Smooth muscle cell (in vitro differentiated cells): ENCODE data around the gene IL9. TPM values are rescaled to one million over a fixed set of nuclear protein-coding genes. Genes with fewer than 3 reads are reported as not detected.

Experiments
- DNase-seq: peaks from one replicate; lab custom pipeline; 2025; ENCODE audit not compliant: unreplicated experiment; lab: John Stamatoyannopoulos, UW
- H2AFZ ChIP-seq: fragments of 200-600 bp; sonication (generic); 2 replicates; pipeline ENCODE4 v1.6.0; 2016; ENCODE audit warnings: antibody characterized with exemption, low read depth, mild to moderate bottlenecking
- H3F3A ChIP-seq: fragments of 200-600 bp; sonication (generic); 2 replicates; pipeline ENCODE4 v1.6.0; 2017; ENCODE audit warnings: antibody characterized with exemption, low read depth
- H3K27ac ChIP-seq: fragments of 200-600 bp; sonication (generic); 2 replicates; pipeline ENCODE4 v1.5.1; 2016; ENCODE audit warnings: low read depth, mild to moderate bottlenecking
- H3K27me3 ChIP-seq: fragments of 200-600 bp; sonication (generic); 2 replicates; pipeline ENCODE4 v1.6.1; 2016; ENCODE audit warnings: low read depth, mild to moderate bottlenecking
- H3K36me3 ChIP-seq: fragments of 200-600 bp; sonication (generic); 2 replicates; pipeline ENCODE4 v1.5.1; 2016; ENCODE audit warnings: low read depth
- H3K4me1 ChIP-seq: fragments of 200-600 bp; sonication (generic); 2 replicates; pipeline ENCODE4 v1.5.1; 2016; ENCODE audit warnings: low read depth
- H3K4me2 ChIP-seq: fragments of 200-600 bp; sonication (generic); 2 replicates; pipeline ENCODE4 v1.6.0; 2016; ENCODE audit warnings: mild to moderate bottlenecking
- H3K4me3 ChIP-seq: fragments of 200-600 bp; sonication (generic); 2 replicates; pipeline ENCODE4 v1.5.1; 2016; ENCODE audit warnings: mild to moderate bottlenecking
- H3K79me2 ChIP-seq: fragments of 200-600 bp; sonication (generic); 2 replicates; pipeline ENCODE4 v1.6.0; 2016; ENCODE audit warnings: low read depth, mild to moderate bottlenecking
- H3K9ac ChIP-seq: fragments of 200-600 bp; sonication (generic); 2 replicates; pipeline ENCODE4 v1.6.0; 2016; ENCODE audit warnings: low read depth
- H3K9me3 ChIP-seq: fragments of 200-600 bp; sonication (generic); replicated peaks from 2 replicates; pipeline ENCODE4 v1.5.1; 2016; ENCODE audit warnings: low read depth
- H4K20me1 ChIP-seq: fragments of 200-600 bp; sonication (generic); 2 replicates; pipeline ENCODE4 v1.6.0; 2016; ENCODE audit warnings: low read depth
- WGBS: methylation state at CpG from one replicate; pipeline ENCODE4 v1.1.7; 2016; ENCODE audit warnings: low lambda C conversion rate; 5-methylcytosine and 5-hydroxymethylcytosine counted together
- polyA plus RNA-seq: library from polyadenylated mRNA; unstranded; fragments of >200 nt; fragmentation: Nextera tagmentation; extraction: Ambion mirVana; gene quantifications from 2 replicates; pipeline ENCODE4 v1.2.1, GENCODE V29; 2016
- total RNA-seq: library from RNA; depleted of rRNA; stranded (reverse); fragments of >200 nt; gene quantifications from 2 replicates; pipeline ENCODE4 v1.2.3, GENCODE V29; 2014
- TF ChIP-seq, protein P1 (sequence below): fragments of 200-600 bp; sonication (generic); IDR thresholded peaks from 2 replicates; pipeline ENCODE4 v1.5.1; 2017; ENCODE audit warnings: borderline replicate concordance, mild to moderate bottlenecking, antibody characterized with exemption; ENCODE audit not compliant: insufficient read depth, poor library complexity, severe bottlenecking

IL9 gene
- total and polyA plus RNA-seq, 2 experiments from 2014 or later: not detected

DNA sequence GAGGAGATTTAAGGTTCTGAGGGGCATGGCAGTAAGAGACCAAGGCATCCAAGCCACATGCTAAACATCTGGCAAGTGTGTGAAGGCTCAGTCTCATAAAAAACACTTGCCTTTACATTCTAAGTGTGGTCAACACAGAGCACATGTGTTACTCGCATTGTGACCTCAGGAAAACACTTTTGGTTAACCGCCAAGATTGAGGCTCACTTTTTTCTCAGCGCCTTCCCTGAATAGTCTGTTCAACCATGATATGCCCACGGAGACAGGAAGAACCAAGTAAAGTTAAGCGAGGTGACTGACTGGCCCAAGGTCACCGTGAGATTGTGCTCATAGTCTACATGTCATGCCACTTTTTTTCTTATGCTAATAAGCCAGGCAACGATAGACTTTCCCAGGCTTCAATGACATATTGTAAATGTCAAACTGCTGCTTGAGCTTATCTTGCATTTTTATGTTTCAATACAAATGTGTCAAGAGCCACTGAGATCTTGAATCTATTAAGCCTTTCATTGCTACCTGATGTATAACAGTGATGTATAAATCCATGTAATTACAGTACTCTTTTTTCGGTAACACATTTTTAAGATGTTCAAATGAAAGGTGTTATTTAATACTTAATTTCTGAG is 21.1 kb upstream of the IL9 start:
- no peaks in the 10 kb centered on the region for H3F3A ChIP-seq
- H3K9ac ChIP-seq: no peak overlapping the region
- H3K4me1 ChIP-seq: no peaks in the 10 kb centered on the region
- no peak overlapping the region for H2AFZ ChIP-seq
- no peaks in the 10 kb centered on the region for H3K9me3 ChIP-seq
- no peaks in the 10 kb centered on the region for H3K36me3 ChIP-seq
- WGBS: 82% methylated on average over 8 of the region's 8 CpGs
- no peak overlapping the region for H3K27ac ChIP-seq
- H3K4me2 ChIP-seq: no peak overlapping the region
- TF ChIP-seq, protein P1, sequence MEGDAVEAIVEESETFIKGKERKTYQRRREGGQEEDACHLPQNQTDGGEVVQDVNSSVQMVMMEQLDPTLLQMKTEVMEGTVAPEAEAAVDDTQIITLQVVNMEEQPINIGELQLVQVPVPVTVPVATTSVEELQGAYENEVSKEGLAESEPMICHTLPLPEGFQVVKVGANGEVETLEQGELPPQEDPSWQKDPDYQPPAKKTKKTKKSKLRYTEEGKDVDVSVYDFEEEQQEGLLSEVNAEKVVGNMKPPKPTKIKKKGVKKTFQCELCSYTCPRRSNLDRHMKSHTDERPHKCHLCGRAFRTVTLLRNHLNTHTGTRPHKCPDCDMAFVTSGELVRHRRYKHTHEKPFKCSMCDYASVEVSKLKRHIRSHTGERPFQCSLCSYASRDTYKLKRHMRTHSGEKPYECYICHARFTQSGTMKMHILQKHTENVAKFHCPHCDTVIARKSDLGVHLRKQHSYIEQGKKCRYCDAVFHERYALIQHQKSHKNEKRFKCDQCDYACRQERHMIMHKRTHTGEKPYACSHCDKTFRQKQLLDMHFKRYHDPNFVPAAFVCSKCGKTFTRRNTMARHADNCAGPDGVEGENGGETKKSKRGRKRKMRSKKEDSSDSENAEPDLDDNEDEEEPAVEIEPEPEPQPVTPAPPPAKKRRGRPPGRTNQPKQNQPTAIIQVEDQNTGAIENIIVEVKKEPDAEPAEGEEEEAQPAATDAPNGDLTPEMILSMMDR: no peak
- no peak overlapping the region for H3K4me3 ChIP-seq
- DNase-seq: no peak
- peaks cover 83% of the 10 kb centered on the region for H3K27me3 ChIP-seq
- H3K79me2 ChIP-seq: no peaks in the 10 kb centered on the region
- no peaks in the 10 kb centered on the region for H4K20me1 ChIP-seq

DNA sequence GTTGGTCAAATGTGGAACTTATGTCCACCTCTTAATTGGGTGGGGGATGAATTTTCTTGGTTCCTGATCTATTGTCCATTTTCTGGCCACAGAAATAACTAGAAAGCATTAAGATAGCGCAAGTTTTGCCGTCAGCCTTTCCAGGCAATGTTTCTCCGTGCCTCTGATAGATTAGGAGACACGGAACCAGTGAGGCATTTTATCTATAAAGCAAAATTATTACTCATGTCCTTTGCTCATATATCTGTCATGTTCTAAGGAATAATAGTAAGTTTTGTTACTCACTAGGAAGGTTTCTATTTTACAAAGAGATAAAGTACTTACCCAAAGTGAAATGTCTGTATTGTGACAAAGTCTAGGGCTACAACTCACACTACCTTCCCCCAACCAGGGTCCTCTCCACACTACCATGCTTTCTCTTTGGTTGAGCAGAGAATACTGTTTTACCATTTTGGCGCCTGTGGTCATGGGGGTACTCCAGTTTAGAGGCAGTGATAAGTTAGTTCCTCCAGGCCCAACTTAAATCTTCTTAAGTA is 19.9 kb upstream of the IL9 start:
- Histone ChIP-seq H3K4me3 (no peak overlapping the region), H3K9ac (no peak overlapping the region), H3K27me3 (peaks cover 95% of the 10 kb centered on the region), H3F3A (no peaks in the 10 kb centered on the region), H3K9me3 (no peaks in the 10 kb centered on the region), H3K4me1 (no peaks in the 10 kb centered on the region), H2AFZ (no peak overlapping the region), H3K27ac (no peak overlapping the region), H4K20me1 (no peaks in the 10 kb centered on the region), H3K36me3 (no peaks in the 10 kb centered on the region), H3K79me2 (no peaks in the 10 kb centered on the region), H3K4me2 (no peak overlapping the region)
- 85% methylated on average over 5 of the region's 5 CpGs for WGBS
- DNase-seq: no peak
- TF ChIP-seq, protein P1: no peak

DNA sequence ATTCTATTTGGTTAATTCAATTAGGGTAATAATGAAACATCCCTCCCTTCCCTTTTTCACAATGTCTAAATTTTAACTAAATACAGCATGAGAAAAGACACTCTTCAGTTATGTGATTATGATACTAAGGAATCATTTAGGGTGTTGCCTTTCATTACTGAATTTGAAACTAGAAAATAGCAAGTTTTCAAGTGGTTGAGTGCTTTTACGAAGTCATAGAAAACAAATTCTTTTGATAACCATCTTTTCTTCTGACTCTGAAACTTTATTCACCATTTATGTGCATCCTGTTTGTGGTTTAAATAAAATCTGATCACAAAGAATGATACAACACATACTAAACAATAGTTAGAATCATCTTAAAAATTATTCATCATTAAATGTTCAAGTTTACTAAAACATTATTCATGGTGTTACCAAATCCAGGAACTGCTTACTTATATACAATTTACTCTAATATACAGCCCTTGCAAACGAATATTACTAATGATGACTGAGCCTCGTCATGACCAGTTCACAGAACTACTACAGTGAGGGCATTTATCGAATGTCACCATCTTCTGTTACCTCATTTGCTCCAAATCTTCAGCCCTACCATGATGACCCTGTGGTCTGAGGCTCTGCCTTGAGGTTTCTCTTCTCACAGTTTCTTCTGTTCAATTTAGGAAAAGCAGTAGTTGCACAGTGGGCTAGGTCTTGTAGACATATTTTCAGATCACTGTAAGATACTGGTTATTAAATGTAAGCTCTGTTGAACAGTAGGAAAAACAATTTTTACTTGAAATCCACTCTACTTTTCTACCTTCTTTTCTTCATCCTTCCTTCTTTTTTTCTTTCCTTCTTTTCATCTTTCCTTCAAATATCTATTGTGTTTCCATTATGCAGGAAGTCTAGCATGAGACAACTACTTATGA is 18.3 kb upstream of the IL9 start:
- H3K27me3 ChIP-seq: peaks cover 97% of the 10 kb centered on the region
- H3K4me2 ChIP-seq: no peak overlapping the region
- no peak overlapping the region for H3K27ac ChIP-seq
- no peak overlapping the region for H3K9ac ChIP-seq
- 73% methylated on average over 4 of the region's 4 CpGs for WGBS
- H3K9me3 ChIP-seq: no peaks in the 10 kb centered on the region
- H3K4me3 ChIP-seq: no peak overlapping the region
- no peaks in the 10 kb centered on the region for H3K36me3 ChIP-seq
- TF ChIP-seq, protein P1: no peak
- no peaks in the 10 kb centered on the region for H3K4me1 ChIP-seq
- H3F3A ChIP-seq: no peaks in the 10 kb centered on the region
- DNase-seq: no peak
- no peaks in the 10 kb centered on the region for H4K20me1 ChIP-seq
- no peaks in the 10 kb centered on the region for H3K79me2 ChIP-seq
- no peak overlapping the region for H2AFZ ChIP-seq
